ENCODE measurements around the gene SEC24D. TPM values are rescaled to one million over a fixed set of nuclear protein-coding genes. Genes with fewer than 3 reads are reported as not detected.
A peak's percentile ranks its signal among the peaks of the same experiment; 100 is the strongest.
"Not testable (repeated sequence)": the region's sequence is repeated elsewhere in the genome, so short reads cannot be mapped to it uniquely, and the experiment has no call there.

The SEC24D gene
- total RNA-seq, 1 experiment from 2014 or later = 35.8 TPM

GRCh38 chr4:118776955-118777640, 58.8 kb downstream of the SEC24D start:
- H3K27ac ChIP-seq (ENCODE audit: low read depth, low read length, poor library complexity, severe bottlenecking); H3K4me3 ChIP-seq (ENCODE audit: low read depth, low read length, poor library complexity, severe bottlenecking); H3K36me3 ChIP-seq (ENCODE audit: insufficient read depth, low read length, poor library complexity, severe bottlenecking); H3K4me1 ChIP-seq (ENCODE audit: insufficient read depth, low read length, poor library complexity, severe bottlenecking); DNase-seq (ENCODE audit: low spot score); H3K27me3 ChIP-seq (replicated peaks; ENCODE audit: insufficient read depth, low read depth, low read length, poor library complexity); H3K9me3 ChIP-seq (ENCODE audit: low read depth, low read length, poor library complexity, severe bottlenecking); CTCF ChIA-PET; POLR2A ChIA-PET (ENCODE audit: low non-redundant PET); BruUV-seq (replicated peaks): not testable (repeated sequence)
- intact Hi-C loops (cut with micrococcal nuclease; ENCODE audit: unreplicated experiment) = loop anchor here (10.0 kb wide), 1 partner anchor 508 kb away; no protein-coding TSS in a partner anchor

DNA sequence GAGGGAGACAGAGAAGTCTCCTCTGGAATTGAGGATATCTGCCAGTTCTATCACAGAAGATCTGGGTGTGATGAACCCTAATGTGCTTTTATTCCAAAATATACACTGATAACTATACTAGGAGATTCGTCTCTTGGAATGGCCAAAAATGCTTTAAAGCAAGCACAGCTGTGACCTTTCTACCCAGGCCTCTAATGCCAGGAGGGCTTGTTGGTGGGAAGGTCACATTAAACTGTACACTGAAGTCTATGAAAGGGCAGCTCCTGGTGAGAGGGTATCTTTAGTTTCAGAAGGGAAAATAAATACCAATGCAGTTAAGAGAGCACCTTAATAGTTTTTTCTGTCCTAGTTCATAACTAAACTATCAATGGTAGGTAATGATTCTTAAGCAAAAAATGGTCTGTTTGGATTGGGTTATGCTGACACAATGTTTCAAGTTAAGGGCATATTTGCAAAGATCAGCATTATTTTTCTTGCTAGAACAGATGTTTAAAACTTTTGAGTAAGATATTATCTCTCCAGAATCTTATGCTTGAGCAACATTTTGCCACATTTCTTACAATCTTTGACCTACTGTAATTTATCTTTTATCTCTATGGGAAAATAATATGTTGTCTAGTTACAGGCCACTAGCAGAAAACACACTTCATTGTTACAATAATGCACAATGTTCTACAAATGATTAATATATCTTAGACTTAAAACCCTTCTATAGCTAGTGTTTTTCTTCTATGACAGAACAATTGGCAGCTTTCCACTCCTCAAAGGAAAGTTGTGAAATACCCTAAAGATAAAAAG, 59.6 kb downstream of the SEC24D start:
- Histone ChIP-seq H3K36me3 (ENCODE audit: insufficient read depth, low read length, poor library complexity, severe bottlenecking) (no peaks in the 10 kb centered on the region), H3K4me1 (ENCODE audit: insufficient read depth, low read length, poor library complexity, severe bottlenecking) (no peaks in the 10 kb centered on the region), H3K9me3 (ENCODE audit: low read depth, low read length, poor library complexity, severe bottlenecking) (no peaks in the 10 kb centered on the region), H3K27ac (ENCODE audit: low read depth, low read length, poor library complexity, severe bottlenecking) (peak overlapping the region; percentile 1), H3K27me3 (replicated peaks; ENCODE audit: insufficient read depth, low read depth, low read length, poor library complexity) (no peaks in the 10 kb centered on the region), H3K4me3 (ENCODE audit: low read depth, low read length, poor library complexity, severe bottlenecking) (no peak overlapping the region)
- ChIA-PET CTCF (no interaction called here), POLR2A (ENCODE audit: low non-redundant PET) (no interaction called here)
- intact Hi-C loops (cut with micrococcal nuclease; ENCODE audit: unreplicated experiment) = loop anchor here (10.0 kb wide), 1 partner anchor 508 kb away; no protein-coding TSS in a partner anchor
- BruUV-seq (replicated peaks) = no TSS peak
- peak; percentile 33 for DNase-seq (ENCODE audit: low spot score)
- no peak for TF ChIP-seq EZH2 (IDR thresholded peaks at IDR 0.05; ENCODE audit: borderline replicate concordance, low read depth, low read length, poor library complexity, severe bottlenecking)
- TF ChIP-seq, protein P1, sequence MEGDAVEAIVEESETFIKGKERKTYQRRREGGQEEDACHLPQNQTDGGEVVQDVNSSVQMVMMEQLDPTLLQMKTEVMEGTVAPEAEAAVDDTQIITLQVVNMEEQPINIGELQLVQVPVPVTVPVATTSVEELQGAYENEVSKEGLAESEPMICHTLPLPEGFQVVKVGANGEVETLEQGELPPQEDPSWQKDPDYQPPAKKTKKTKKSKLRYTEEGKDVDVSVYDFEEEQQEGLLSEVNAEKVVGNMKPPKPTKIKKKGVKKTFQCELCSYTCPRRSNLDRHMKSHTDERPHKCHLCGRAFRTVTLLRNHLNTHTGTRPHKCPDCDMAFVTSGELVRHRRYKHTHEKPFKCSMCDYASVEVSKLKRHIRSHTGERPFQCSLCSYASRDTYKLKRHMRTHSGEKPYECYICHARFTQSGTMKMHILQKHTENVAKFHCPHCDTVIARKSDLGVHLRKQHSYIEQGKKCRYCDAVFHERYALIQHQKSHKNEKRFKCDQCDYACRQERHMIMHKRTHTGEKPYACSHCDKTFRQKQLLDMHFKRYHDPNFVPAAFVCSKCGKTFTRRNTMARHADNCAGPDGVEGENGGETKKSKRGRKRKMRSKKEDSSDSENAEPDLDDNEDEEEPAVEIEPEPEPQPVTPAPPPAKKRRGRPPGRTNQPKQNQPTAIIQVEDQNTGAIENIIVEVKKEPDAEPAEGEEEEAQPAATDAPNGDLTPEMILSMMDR (conservative IDR thresholded peaks at IDR 0.05; ENCODE audit: low read depth, low read length) = no peak

DNA sequence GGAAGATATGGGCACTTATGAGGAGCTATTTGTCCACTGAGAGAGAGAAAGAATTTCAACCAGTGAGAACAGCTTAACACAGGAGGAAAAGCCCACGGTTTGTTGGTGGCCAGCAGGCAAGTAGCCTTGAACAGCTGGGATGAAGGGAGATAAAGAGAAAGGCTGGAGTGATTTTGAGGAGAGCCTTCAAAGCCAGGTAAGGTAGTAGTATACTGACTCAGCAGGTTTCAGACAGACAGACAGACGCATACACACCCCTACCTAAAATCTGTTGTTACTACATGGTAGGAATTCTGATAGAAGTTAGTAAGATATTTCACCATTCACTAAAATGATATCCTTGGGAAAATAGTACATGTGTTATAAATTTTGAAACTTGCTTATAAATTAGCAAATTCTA, 60.5 kb downstream of the SEC24D start:
- Histone ChIP-seq H3K36me3 (ENCODE audit: insufficient read depth, low read length, poor library complexity, severe bottlenecking) (no peaks in the 10 kb centered on the region), H3K4me1 (ENCODE audit: insufficient read depth, low read length, poor library complexity, severe bottlenecking) (no peaks in the 10 kb centered on the region), H3K27me3 (replicated peaks; ENCODE audit: insufficient read depth, low read depth, low read length, poor library complexity) (no peaks in the 10 kb centered on the region), H3K9me3 (ENCODE audit: low read depth, low read length, poor library complexity, severe bottlenecking) (no peaks in the 10 kb centered on the region), H3K4me3 (ENCODE audit: low read depth, low read length, poor library complexity, severe bottlenecking) (no peak overlapping the region), H3K27ac (ENCODE audit: low read depth, low read length, poor library complexity, severe bottlenecking) (no peak overlapping the region)
- ChIA-PET POLR2A (ENCODE audit: low non-redundant PET) (no interaction called here), CTCF (interaction anchor here (0.7 kb wide), 2 partner anchors 73 to 860 kb away, joined by 5 read pairs; no protein-coding TSS in a partner anchor)
- no TSS peak for BruUV-seq (replicated peaks)
- TF ChIP-seq EZH2 (IDR thresholded peaks at IDR 0.05; ENCODE audit: borderline replicate concordance, low read depth, low read length, poor library complexity, severe bottlenecking) = no peak
- TF ChIP-seq, protein P1 (conservative IDR thresholded peaks at IDR 0.05; ENCODE audit: low read depth, low read length) = no peak
- DNase-seq (ENCODE audit: low spot score) = no peak
- intact Hi-C loops (cut with micrococcal nuclease; ENCODE audit: unreplicated experiment) = loop anchor here (10.0 kb wide), 1 partner anchor 509 kb away; no protein-coding TSS in a partner anchor

All from A673 (cell line).